Body of pancreas (tissue), 4 donors: ENCODE measurements around the gene UFC1. TPM values are rescaled to one million over a fixed set of nuclear protein-coding genes. Genes with fewer than 3 reads are reported as not detected.

ENCODE experiments used
- ATAC-seq: fragments of 150-250 bp; one replicate; pipeline ENCODE4 v1.9.1; 2016
- DNase-seq, 4 donors: peaks; one replicate each; pipeline ENCODE4 v3.0.0-alpha.2; 2019
- H3K27ac ChIP-seq, 4 donors: fragments of 200-600 bp; sonication (generic); 1 replicate in 3 of 4; 2 replicates in 1 of 4; pipeline versions ENCODE4 v1.5.1 to v1.6.1; 2016 to 2019; ENCODE audit warnings: mild to moderate bottlenecking in 1 of 4, mixed read lengths in 1 of 4, moderate library complexity in 1 of 4
- H3K27me3 ChIP-seq, 2 donors: fragments of 200-600 bp; sonication (generic); one replicate each; pipeline ENCODE4 v1.6.0; 2016; ENCODE audit warnings: mild to moderate bottlenecking in 1 of 2
- H3K36me3 ChIP-seq, 2 donors: fragments of 200-600 bp; sonication (generic); replicated peaks in 1 of 2; 2 replicates each; pipeline ENCODE4 v1.5.1; 2016; ENCODE audit warnings: low read depth in 2 of 2; ENCODE audit not compliant: insufficient read depth in 1 of 2
- H3K4me1 ChIP-seq: fragments of 200-600 bp; sonication (generic); one replicate; pipeline ENCODE4 v1.6.0; 2016
- H3K4me3 ChIP-seq, 2 donors: fragments of 200-600 bp; sonication (generic); 1 replicate in 1 of 2; 2 replicates in 1 of 2; pipeline ENCODE4 v1.5.1; 2016 to 2019
- H3K9me3 ChIP-seq, 3 donors: fragments of 200-600 bp; sonication (generic); 1 replicate in 2 of 3; 2 replicates in 1 of 3; pipeline ENCODE4 v1.5.1; 2016
- CTCF ChIP-seq, 7 experiments: fragments of 450-650 bp in 4 of 7; fragments of 200-600 bp in 3 of 7; sonication (generic) in 3 of 7; IDR thresholded peaks; one replicate each; pipeline ENCODE4 v1.5.1; 2016 to 2019; ENCODE audit warnings: antibody characterized with exemption in 7 of 7
- POLR2A ChIP-seq, 3 donors: fragments of 450-650 bp; IDR thresholded peaks; one replicate each; pipeline ENCODE4 v1.6.1; 2016; ENCODE audit warnings: antibody characterized with exemption in 3 of 3, mild to moderate bottlenecking in 2 of 3
- WGBS, 2 donors: methylation state at CpG; one replicate each; pipeline ENCODE4 v1.1.5; 2017; 5-methylcytosine and 5-hydroxymethylcytosine counted together
- intact Hi-C: fragments of 100-400 bp; cut with DNase I; formaldehyde crosslinking; loops from one replicate; pipeline ENCODE4 v1.15.1; 2023
- total RNA-seq, 2 donors: library from RNA; depleted of rRNA; stranded (reverse); fragments of >200 nt; gene quantifications; one replicate each; pipeline ENCODE4 v1.1.0, GENCODE V29; 2016

Gene UFC1
- total RNA-seq, 2 donors from 2014 or later, result 33.6 to 48.8 TPM

GRCh38 chr1:161128591-161129420 is 25.0 kb upstream of the UFC1 start:
- ATAC-seq (no peak), DNase-seq (no peak)
- 90 to 91% methylated on average over 4 of the region's 4 CpGs for WGBS, 2 donors
- Histone ChIP-seq H3K4me1 (peaks cover 31% of the 10 kb centered on the region), H3K4me3 (no peak overlapping the region), H3K9me3 (no peaks in the 10 kb centered on the region), H3K36me3 (peaks cover 0 to 11% of the 10 kb centered on the region in 2 donors), H3K27me3 (no peaks in the 10 kb centered on the region), H3K27ac (no peak overlapping the region)
- intact Hi-C loops, result no loop called here
- no peak for TF ChIP-seq CTCF (IDR thresholded peaks at IDR 0.05)
- TF ChIP-seq POLR2A (IDR thresholded peaks at IDR 0.05), result no peak

GRCh38 chr1:161130266-161130665 is 23.5 kb upstream of the UFC1 start:
- peaks cover 42% of the 10 kb centered on the region for H3K4me1 ChIP-seq
- H3K4me3 ChIP-seq, result no peak overlapping the region
- WGBS, 2 donors, result 38 to 54% methylated on average over 1 of the region's 1 CpG
- TF ChIP-seq POLR2A (IDR thresholded peaks at IDR 0.05), result no peak
- H3K27ac ChIP-seq, result no peak overlapping the region
- no peaks in the 10 kb centered on the region for H3K9me3 ChIP-seq
- ATAC-seq (no peak), DNase-seq (no peak)
- no peaks in the 10 kb centered on the region for H3K27me3 ChIP-seq
- intact Hi-C loops, result no loop called here
- peaks cover 0 to 3% of the 10 kb centered on the region in 2 donors for H3K36me3 ChIP-seq

GRCh38 chr1:161131523-161132409 is 22.0 kb upstream of the UFC1 start:
- ATAC-seq (no peak), DNase-seq (no peak)
- Histone ChIP-seq H3K27ac (peak overlapping the region; percentile 88 to 95 (median 91)), H3K4me3 (peak overlapping the region; percentile 66 to 91), H3K9me3 (no peaks in the 10 kb centered on the region), H3K36me3 (peaks cover 0 to 1% of the 10 kb centered on the region in 2 donors), H3K4me1 (peaks cover 42% of the 10 kb centered on the region), H3K27me3 (no peaks in the 10 kb centered on the region)
- intact Hi-C loops, result no loop called here
- 1 to 3% methylated on average over 20 to 22 of the region's 22 CpGs for WGBS, 2 donors
- TF ChIP-seq CTCF (IDR thresholded peaks at IDR 0.05) (no peak), POLR2A (IDR thresholded peaks at IDR 0.05) (no peak)

GRCh38 chr1:161132410-161133219 is 21.2 kb upstream of the UFC1 start, which contains the start of gene DEDD:
Gene DEDD (minus strand): TSS chr1:161132667. CDS start chr1:161124462, 8,205 bp downstream.
- Histone ChIP-seq H3K36me3 (peaks cover 0 to 1% of the 10 kb centered on the region in 2 donors), H3K27ac (peak within 1 kb of the TSS; percentile 88 to 95 (median 91)), H3K4me3 (peak within 1 kb of the TSS; percentile 66 to 91), H3K9me3 (no peaks in the 10 kb centered on the region), H3K27me3 (no peaks in the 10 kb centered on the region), H3K4me1 (peaks cover 42% of the 10 kb centered on the region)
- TF ChIP-seq CTCF (IDR thresholded peaks at IDR 0.05) (no peak), POLR2A (IDR thresholded peaks at IDR 0.05) (peak; percentile 38 to 62 (median 53))
- intact Hi-C loops, result no loop called here
- DNase-seq, result peak; percentile 92 to 97 (median 94)
- ATAC-seq, result peak; percentile 94
- 0 to 1% methylated on average over 26 to 68 of the region's 68 CpGs for WGBS, 2 donors
